BJ (cell line): ENCODE data around the gene CARD14. TPM values are rescaled to one million over a fixed set of nuclear protein-coding genes. Genes with fewer than 3 reads are reported as not detected.

ENCODE experiments used
- CTCF ChIA-PET: fragments of 350-600 bp; formaldehyde crosslinking; extraction: SDS; loops from one replicate; lab custom pipeline; 2021; ENCODE audit warnings: antibody characterized with exemption, inconsistent platforms; lab: Yijun Ruan, JAX
- POLR2A ChIA-PET: fragments of 300-600 bp; sonication (Branson Sonifier 250); formaldehyde crosslinking; extraction: SDS; loops from one replicate; lab custom pipeline; 2021; ENCODE audit warnings: antibody characterized with exemption; lab: Charles Lee
- DNase-seq: peaks from one replicate; pipeline ENCODE4 v3.0.0-alpha.2; 2011; ENCODE audit warnings: low read depth
- H3K27me3 ChIP-seq: 2 replicates; pipeline ENCODE4 v1.6.0; 2011; ENCODE audit warnings: low read length; ENCODE audit not compliant: control insufficient read depth, insufficient read depth
- H3K36me3 ChIP-seq: 2 replicates; pipeline ENCODE4 v1.5.1; 2011; ENCODE audit warnings: low read length; ENCODE audit not compliant: control insufficient read depth, insufficient read depth
- H3K4me3 ChIP-seq: 2 replicates; pipeline ENCODE4 v1.5.1; 2011; ENCODE audit warnings: low read depth, mild to moderate bottlenecking, control low read depth, low read length
- CTCF ChIP-seq: IDR thresholded peaks from 2 replicates; pipeline ENCODE4 v1.5.1; 2011; ENCODE audit warnings: low read depth, mild to moderate bottlenecking, control low read depth, inconsistent platforms, low read length, moderate library complexity; ENCODE audit not compliant: insufficient read depth
- polyA plus RNA-seq: library from polyadenylated mRNA; depleted of rRNA; stranded (reverse); fragments of >200 nt; gene quantifications from 2 replicates; pipeline ENCODE4 v1.2.3, GENCODE V29; 2011

Gene CARD14
- polyA plus RNA-seq, 1 experiment: not detected

- CTCF ChIA-PET: no interaction called here
- POLR2A ChIA-PET: no interaction called here
- Histone ChIP-seq H3K27me3 (no peaks in the 10 kb centered on the region), H3K4me3 (no peak overlapping the region), H3K36me3 (no peaks in the 10 kb centered on the region)
- DNase-seq: no peak
- no peak for TF ChIP-seq CTCF
Observed at GRCh38 chr17:80201446-80201845, 31.6 kb downstream of the CARD14 start.

- no peak for TF ChIP-seq CTCF
- DNase-seq: no peak
- Histone ChIP-seq H3K27me3 (no peaks in the 10 kb centered on the region), H3K4me3 (no peak overlapping the region), H3K36me3 (no peaks in the 10 kb centered on the region)
- ChIA-PET CTCF (interaction anchor here (1.2 kb wide), 1 partner anchor 194 kb away, joined by 3 read pairs; no protein-coding TSS in a partner anchor), POLR2A (no interaction called here)
Observed at GRCh38 chr17:80202197-80202596, 32.4 kb downstream of the CARD14 start.

- Histone ChIP-seq H3K36me3 (peaks cover 2% of the 10 kb centered on the region), H3K4me3 (no peak overlapping the region), H3K27me3 (no peaks in the 10 kb centered on the region)
- DNase-seq: no peak
- POLR2A ChIA-PET: no interaction called here
- TF ChIP-seq CTCF: no peak
- CTCF ChIA-PET: interaction anchor here (1.2 to 1.5 kb wide), 2 partner anchors 16 to 195 kb away, joined by 3 to 4 read pairs; no protein-coding TSS in a partner anchor
Observed at GRCh38 chr17:80203471-80203963, 33.7 kb downstream of the CARD14 start.

GRCh38 chr17:80204626-80205468 lies 35.0 kb downstream of the CARD14 start:
- CTCF ChIA-PET: interaction anchor here (0.7 to 1.8 kb wide), 4 partner anchors 9 to 80 kb away, joined by 3 to 17 read pairs (median 4); no protein-coding TSS in a partner anchor
- no peak for TF ChIP-seq CTCF
- POLR2A ChIA-PET: no interaction called here
- no peak for DNase-seq
- peaks cover 4% of the 10 kb centered on the region for H3K36me3 ChIP-seq
- H3K27me3 ChIP-seq: no peaks in the 10 kb centered on the region
- H3K4me3 ChIP-seq: no peak overlapping the region

- CTCF ChIA-PET: interaction anchor here (1.0 to 1.8 kb wide), 3 partner anchors 10 to 81 kb away, joined by 3 to 17 read pairs (median 8); no protein-coding TSS in a partner anchor
Observed at GRCh38 chr17:80205811-80206210, 36.0 kb downstream of the CARD14 start.

More at GRCh38 chr17:80205811-80206210, 36.0 kb downstream of the CARD14 start:
- no peaks in the 10 kb centered on the region for H3K27me3 ChIP-seq
- H3K36me3 ChIP-seq: peaks cover 11% of the 10 kb centered on the region
- DNase-seq: no peak
- no peak for TF ChIP-seq CTCF
- POLR2A ChIA-PET: no interaction called here
- H3K4me3 ChIP-seq: no peak overlapping the region
